PC-9 (cell line): ENCODE measurements around the gene ASTN2. TPM values are rescaled to one million over a fixed set of nuclear protein-coding genes. Genes with fewer than 3 reads are reported as not detected.

Source experiments
- BruUV-seq: library from RNA; stranded (reverse); fragments of 400-500 nt; replicated peaks from 2 replicates; lab custom pipeline; 2021; lab: Mats Ljungman, UMichigan
- CTCF ChIA-PET: fragments of 300-600 bp; sonication (Branson Sonifier 250); formaldehyde crosslinking; loops from one replicate; lab custom pipeline; 2022; ENCODE audit warnings: antibody characterized with exemption; lab: Charles Lee
- POLR2A ChIA-PET: fragments of 300-600 bp; sonication (Branson Sonifier 250); formaldehyde crosslinking; loops from one replicate; lab custom pipeline; 2022; ENCODE audit warnings: antibody characterized with exemption; ENCODE audit not compliant: unreplicated experiment; lab: Charles Lee
- DNase-seq, 2 experiments: peaks; one replicate each; pipeline versions ENCODE4 v3.0.0 to v3.0.0-alpha.2; 2015 to 2022; ENCODE audit warnings: mixed read lengths in 1 of 2
- H2AFZ ChIP-seq: fragments of 200-600 bp; sonication (generic); 2 replicates; pipeline ENCODE4 v1.8.1; 2017; ENCODE audit warnings: antibody characterized with exemption
- H3F3A ChIP-seq: fragments of 200-600 bp; sonication (generic); 2 replicates; pipeline ENCODE4 v1.8.1; 2017; ENCODE audit warnings: antibody characterized with exemption, mild to moderate bottlenecking, low read depth; ENCODE audit not compliant: insufficient read depth
- H3K27ac ChIP-seq: fragments of 200-600 bp; sonication (generic); 2 replicates; pipeline ENCODE4 v1.6.1; 2016; ENCODE audit warnings: mixed run types
- H3K27me3 ChIP-seq: fragments of 200-600 bp; sonication (generic); 2 replicates; pipeline ENCODE4 v1.6.1; 2016; ENCODE audit warnings: low read depth, mixed run types; ENCODE audit not compliant: insufficient read depth
- H3K36me3 ChIP-seq: fragments of 200-600 bp; sonication (generic); 2 replicates; pipeline ENCODE4 v1.6.1; 2016; ENCODE audit warnings: low read depth, mixed run types
- H3K4me1 ChIP-seq: fragments of 200-600 bp; sonication (generic); replicated peaks from 2 replicates; pipeline ENCODE4 v1.6.1; 2016; ENCODE audit warnings: mixed run types; ENCODE audit not compliant: insufficient read depth
- H3K4me2 ChIP-seq: fragments of 200-600 bp; sonication (generic); 2 replicates; pipeline ENCODE4 v1.6.1; 2017; ENCODE audit warnings: mixed run types
- H3K4me3 ChIP-seq: fragments of 200-600 bp; sonication (generic); 2 replicates; pipeline ENCODE4 v1.6.1; 2016; ENCODE audit warnings: mixed run types
- H3K79me2 ChIP-seq: fragments of 200-600 bp; sonication (generic); 2 replicates; pipeline ENCODE4 v1.6.1; 2017; ENCODE audit warnings: low read depth, mixed run types
- H3K9me2 ChIP-seq: fragments of 200-600 bp; sonication (generic); 2 replicates; pipeline ENCODE4 v1.8.1; 2017; ENCODE audit warnings: mild to moderate bottlenecking; ENCODE audit not compliant: insufficient read depth
- H3K9me3 ChIP-seq: fragments of 200-600 bp; sonication (generic); 2 replicates; pipeline ENCODE4 v1.8.1; 2016; ENCODE audit warnings: low read depth; ENCODE audit not compliant: insufficient read depth
- H4K20me1 ChIP-seq: fragments of 200-600 bp; sonication (generic); 2 replicates; pipeline ENCODE4 v1.8.1; 2017; ENCODE audit not compliant: insufficient read depth
- CTCF ChIP-seq: fragments of 200-600 bp; sonication (generic); conservative IDR thresholded peaks from 2 replicates; pipeline ENCODE4 v1.6.1; 2017; ENCODE audit warnings: mixed run types, antibody characterized with exemption, mild to moderate bottlenecking, moderate library complexity
- EZH2 ChIP-seq: fragments of 200-600 bp; sonication (generic); IDR thresholded peaks from 2 replicates; pipeline ENCODE4 v1.8.0; 2017; ENCODE audit warnings: antibody characterized with exemption, low read depth
- intact Hi-C: fragments of 100-400 bp; cut with micrococcal nuclease; formaldehyde crosslinking; loops from one replicate; pipeline ENCODE4 v1.10.0; 2022; ENCODE audit not compliant: unreplicated experiment
- total RNA-seq: library from RNA; stranded (reverse); gene quantifications from 2 replicates; pipeline ENCODE4 v1.2.3, GENCODE V29; 2021

ASTN2 gene
- total RNA-seq, 1 experiment from 2014 or later, result 6.2 TPM

- peaks cover 15% of the 10 kb centered on the region for H3F3A ChIP-seq
- H3K9me2 ChIP-seq, result no peaks in the 10 kb centered on the region
- H3K4me2 ChIP-seq, result no peak overlapping the region
- peaks cover 79% of the 10 kb centered on the region for H3K79me2 ChIP-seq
- no peak overlapping the region for H3K4me3 ChIP-seq
- no peak overlapping the region for H2AFZ ChIP-seq
- peaks cover 28% of the 10 kb centered on the region for H3K4me1 ChIP-seq
- DNase-seq, result no peak
- intact Hi-C loops, result no loop called here
- POLR2A ChIA-PET, result no interaction called here
- H3K36me3 ChIP-seq, result peaks cover 27% of the 10 kb centered on the region
- no peaks in the 10 kb centered on the region for H3K9me3 ChIP-seq
- BruUV-seq, result no TSS peak
- CTCF ChIA-PET, result interaction anchor here (0.6 kb wide), 2 partner anchors 43 to 143 kb away, joined by 4 to 7 read pairs; no protein-coding TSS in a partner anchor
- TF ChIP-seq EZH2 (no peak), CTCF (no peak)
- H3K27ac ChIP-seq, result no peak overlapping the region
- H3K27me3 ChIP-seq, result no peaks in the 10 kb centered on the region
- no peaks in the 10 kb centered on the region; the same call in 1 of the 2 replicates for H4K20me1 ChIP-seq
Measured at GRCh38 chr9:116694785-116695291, 720.0 kb downstream of the ASTN2 start.

GRCh38 chr9:116693233-116693731 lies 721.6 kb downstream of the ASTN2 start:
- Histone ChIP-seq H3K27ac (peak overlapping the region; percentile 58), H4K20me1 (no peaks in the 10 kb centered on the region; the same call in 1 of the 2 replicates), H3K4me3 (no peak overlapping the region), H3K9me3 (no peaks in the 10 kb centered on the region), H2AFZ (no peak overlapping the region), H3K27me3 (no peaks in the 10 kb centered on the region), H3K36me3 (peaks cover 11% of the 10 kb centered on the region), H3K4me2 (peak overlapping the region; percentile 30), H3K9me2 (no peaks in the 10 kb centered on the region), H3K4me1 (peaks cover 41% of the 10 kb centered on the region), H3F3A (peaks cover 15% of the 10 kb centered on the region), H3K79me2 (peaks cover 82% of the 10 kb centered on the region)
- peak in 1 of 2 experiments; percentile 88 for DNase-seq
- intact Hi-C loops, result no loop called here
- TF ChIP-seq CTCF (no peak), EZH2 (no peak)
- no TSS peak for BruUV-seq
- CTCF ChIA-PET, result no interaction called here
- POLR2A ChIA-PET, result interaction anchor here (0.6 kb wide), 2 partner anchors 422 to 1103 kb away, joined by 3 to 5 read pairs; no protein-coding TSS in a partner anchor

- Histone ChIP-seq H3K79me2 (peaks cover 87% of the 10 kb centered on the region), H3K36me3 (peaks cover 5% of the 10 kb centered on the region), H3K4me2 (peak overlapping the region; percentile 30), H3K9me3 (no peaks in the 10 kb centered on the region), H3K9me2 (no peaks in the 10 kb centered on the region), H3K4me1 (peaks cover 46% of the 10 kb centered on the region), H3F3A (peaks cover 15% of the 10 kb centered on the region), H2AFZ (no peak overlapping the region), H4K20me1 (no peaks in the 10 kb centered on the region; the same call in 1 of the 2 replicates), H3K4me3 (no peak overlapping the region), H3K27me3 (no peaks in the 10 kb centered on the region), H3K27ac (peak overlapping the region; percentile 58)
- ChIA-PET POLR2A (no interaction called here), CTCF (no interaction called here)
- no TSS peak for BruUV-seq
- TF ChIP-seq EZH2, result no peak
- TF ChIP-seq CTCF, result no peak
- intact Hi-C loops, result no loop called here
- no peak for DNase-seq
Measured at GRCh38 chr9:116692616-116693015, 722.2 kb downstream of the ASTN2 start.
